GM19025 (cell line): ENCODE results near the gene TOB1.

ENCODE experiments used
- ATAC-seq: cut with Tn5 transposase; IDR thresholded peaks from one replicate; pipeline ENCODE4 v1.9.1; 2021; ENCODE audit warnings: mild to moderate bottlenecking, low read depth, moderate library complexity; ENCODE audit not compliant: unreplicated experiment

TOB1 gene

DNA sequence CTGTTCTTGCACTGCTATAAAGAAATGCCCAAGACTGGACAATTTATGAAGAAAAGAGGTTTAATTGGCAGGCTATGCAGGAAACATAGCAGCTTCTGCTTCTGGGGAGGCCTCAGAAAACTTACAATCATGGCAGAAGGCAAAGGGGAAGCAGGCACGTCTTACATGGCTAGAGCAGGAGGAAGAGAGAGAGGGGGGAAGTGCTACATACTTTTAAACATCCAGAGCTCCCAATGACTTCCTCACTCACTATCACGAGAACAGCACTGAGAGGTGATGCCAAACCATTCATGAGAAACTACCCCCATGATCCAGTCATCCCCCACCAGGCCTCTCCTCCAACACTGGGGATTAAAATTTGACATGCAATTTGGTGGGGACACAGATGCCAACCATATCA lies 17.4 kb downstream of the TOB1 start:
- ATAC-seq: no peak

DNA sequence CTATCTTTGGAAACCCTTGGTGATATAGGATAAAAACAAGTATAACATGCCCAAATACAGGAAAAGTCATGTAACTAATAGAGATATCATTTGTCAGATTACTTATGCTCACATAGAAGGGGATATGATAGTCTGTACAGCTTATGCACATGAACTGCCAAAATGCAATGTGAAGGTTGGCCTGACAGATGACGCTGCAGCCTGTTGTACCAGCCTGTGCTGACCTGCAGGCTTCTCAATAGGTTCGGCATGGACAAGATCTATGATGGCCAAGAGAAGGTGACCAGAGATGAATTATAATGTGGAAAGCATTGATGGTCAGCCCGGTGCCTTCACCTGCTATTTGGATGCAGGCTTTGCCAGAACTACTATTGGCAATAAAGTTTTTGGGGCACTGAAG lies 18.1 kb downstream of the TOB1 start:
- ATAC-seq: no peak

DNA sequence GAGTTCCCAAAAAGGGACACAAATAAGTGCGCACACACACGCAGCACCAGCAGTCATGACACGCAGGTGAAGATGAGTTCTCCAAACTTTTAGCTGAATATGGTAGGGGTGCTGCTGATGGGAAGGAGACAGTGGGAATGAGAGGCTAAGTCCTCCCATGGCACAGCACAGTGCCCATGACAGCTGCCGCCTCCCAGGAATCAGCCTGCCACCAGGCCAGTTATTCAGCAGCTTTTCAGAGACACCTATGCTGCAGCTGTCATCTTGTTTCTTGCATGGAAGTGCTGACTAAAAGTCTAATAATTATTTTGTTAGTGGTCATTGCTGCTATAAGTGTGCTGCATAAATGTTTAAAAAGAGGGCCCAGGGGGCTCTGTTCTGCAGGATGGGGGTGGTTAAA lies 18.6 kb downstream of the TOB1 start:
- no peak for ATAC-seq

DNA sequence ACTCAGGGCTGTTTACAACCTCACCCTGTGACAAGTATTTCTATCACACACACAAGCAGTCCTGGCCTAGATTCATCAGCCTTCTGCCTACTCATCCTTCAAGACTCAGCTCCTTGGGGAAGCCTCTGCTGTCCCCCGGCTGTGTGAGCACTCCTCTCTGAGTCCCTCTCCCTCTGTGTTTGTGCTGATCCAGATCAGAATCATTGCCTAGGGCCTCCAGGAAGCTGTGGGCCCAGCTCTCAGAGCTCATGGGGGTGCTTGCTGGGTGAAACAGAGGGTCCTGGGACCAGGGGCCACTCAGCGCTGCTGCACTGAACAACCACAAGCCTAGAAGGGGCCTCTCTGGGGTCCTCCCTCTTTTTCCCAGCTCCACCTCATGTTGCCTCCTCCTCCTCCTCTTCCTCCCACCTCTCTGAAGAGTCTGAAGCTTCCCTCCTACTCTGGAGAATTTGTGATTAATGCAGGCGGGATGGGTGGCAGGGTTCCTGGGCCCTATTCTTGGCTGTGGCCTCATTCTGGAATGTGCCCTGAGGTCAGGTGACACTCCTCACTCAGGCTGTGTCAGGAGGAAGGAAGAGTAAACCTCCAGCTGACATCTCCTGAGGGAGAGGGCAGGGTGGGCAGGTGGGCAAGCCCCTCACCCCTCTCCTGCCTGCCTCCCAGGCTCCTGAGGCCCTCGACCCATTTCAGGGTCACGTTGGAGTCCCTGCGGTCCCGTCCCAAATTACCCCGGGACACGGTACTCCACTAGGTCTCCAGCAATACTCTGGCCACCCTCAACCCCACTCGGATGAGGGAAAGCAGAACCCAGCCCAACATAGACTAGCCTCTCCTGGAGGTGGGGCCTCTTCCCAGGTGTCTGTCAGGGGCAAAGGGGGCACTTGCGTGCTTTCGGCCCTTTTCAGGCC lies 20.7 kb downstream of the TOB1 start:
- ATAC-seq: no peak

DNA sequence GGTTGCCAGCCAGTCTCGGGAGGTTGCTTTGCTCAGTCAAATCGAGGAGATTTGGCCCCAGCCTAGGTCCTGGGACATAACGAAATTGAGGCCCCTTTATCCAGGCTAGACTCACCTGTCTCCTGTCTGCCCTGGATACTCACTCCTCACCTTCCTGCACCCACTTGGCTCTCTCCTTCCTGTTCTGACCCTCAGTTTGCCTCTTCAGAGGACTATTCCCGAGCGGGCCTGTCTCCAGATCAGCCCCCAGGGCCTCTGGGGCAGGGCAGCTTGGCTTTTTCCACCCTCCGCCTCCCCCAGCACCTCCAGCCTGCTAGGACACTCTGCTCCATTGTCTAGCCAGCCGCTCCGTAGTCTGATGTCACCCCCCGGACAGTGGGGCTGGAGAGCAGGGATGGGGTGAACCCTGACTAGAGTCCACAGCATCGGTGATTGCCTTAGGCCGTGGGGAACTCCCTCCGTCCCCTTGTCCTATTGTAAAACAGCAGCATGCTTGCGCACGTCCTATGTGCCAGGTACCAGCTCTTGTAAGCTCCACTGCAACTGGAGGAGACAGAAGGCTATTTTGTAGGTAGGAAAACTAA lies 21.9 kb downstream of the TOB1 start:
- ATAC-seq: no peak

DNA sequence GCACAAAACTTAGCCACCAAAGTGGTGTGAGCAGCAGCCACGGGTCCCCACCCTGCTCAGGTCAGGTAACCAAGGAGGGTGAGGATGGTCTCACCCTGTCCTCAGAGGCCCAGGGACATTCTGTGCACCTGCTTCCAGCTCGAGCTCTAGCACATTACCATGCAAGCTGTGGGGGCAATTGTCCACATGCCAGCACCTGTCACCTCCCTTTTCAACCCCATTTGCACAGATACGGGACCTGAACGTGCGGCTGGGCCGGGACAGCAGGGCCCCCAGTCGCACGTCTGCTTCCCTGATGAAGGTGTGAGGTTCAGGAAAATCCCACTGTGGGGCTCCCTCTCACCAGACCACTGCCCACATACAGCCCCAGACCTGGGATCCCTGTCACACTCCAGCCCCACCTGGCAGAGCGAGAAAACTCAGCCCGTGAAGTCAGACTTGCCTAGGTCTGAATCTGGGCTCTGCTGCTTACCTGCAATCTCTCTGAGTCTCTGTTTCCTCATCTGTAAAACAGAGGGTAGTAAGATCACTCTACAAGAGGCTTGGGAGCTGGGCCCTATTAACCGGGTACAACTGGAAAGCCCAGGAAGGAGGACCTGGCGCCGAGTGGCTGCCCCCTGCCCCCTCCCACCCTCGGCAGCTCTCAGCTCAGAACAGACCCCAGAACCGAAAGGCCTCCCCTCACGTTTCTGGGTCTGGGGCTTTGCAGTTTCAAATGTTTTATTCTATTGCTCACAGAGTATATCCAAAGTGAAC lies 22.8 kb downstream of the TOB1 start:
- no peak for ATAC-seq

DNA sequence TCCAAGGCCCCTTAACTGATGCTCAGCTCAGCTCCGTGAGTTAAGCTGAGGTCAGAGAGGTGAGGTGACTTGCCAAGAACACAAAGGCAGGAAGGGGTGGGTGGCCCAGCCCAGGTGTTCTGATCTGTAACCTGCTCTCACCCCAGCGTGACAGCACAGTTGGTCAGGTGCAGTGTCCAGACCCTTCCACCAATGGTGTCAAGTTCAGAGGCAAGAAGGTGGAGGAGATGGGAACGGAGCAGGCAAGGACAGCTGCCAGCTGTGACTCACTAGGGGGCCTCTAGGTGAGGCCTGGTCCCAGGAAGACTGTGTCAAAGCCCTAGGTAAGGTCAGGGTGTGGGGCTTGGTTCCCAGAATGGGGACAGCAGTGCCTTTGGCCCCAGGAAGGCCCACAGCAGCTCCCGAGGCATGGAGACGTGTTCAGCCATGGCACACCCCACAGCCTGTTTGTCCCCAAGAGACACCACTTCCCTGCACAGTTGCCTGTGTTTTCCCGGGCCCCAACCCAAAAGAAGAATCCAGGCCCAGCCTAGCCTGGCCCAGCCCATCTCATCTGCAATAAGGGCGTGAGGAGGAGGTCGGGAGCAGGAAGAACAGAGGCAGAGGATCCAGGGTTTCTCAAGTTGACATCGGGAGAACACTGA lies 23.5 kb downstream of the TOB1 start:
- no peak for ATAC-seq

DNA sequence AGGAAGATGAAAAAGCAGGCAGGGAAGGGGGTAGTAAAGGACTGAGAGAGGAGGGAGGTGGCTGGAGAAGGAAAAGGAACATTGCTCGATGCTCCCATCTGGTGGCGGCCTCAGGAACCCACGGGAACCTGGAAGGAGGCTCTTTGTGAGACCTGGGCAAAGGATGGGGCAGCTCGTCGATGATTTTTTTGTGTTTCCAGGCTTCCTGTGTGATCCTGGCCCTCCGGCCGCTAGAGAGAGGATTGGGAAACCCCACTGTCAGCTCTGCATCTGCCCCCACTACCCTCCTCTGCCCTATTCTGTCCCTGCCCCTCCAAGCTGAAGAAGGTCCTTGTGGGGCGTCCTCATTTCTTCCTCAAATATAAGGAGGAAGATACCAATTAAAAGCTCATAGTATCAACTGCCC lies 24.2 kb downstream of the TOB1 start:
- no peak for ATAC-seq

DNA sequence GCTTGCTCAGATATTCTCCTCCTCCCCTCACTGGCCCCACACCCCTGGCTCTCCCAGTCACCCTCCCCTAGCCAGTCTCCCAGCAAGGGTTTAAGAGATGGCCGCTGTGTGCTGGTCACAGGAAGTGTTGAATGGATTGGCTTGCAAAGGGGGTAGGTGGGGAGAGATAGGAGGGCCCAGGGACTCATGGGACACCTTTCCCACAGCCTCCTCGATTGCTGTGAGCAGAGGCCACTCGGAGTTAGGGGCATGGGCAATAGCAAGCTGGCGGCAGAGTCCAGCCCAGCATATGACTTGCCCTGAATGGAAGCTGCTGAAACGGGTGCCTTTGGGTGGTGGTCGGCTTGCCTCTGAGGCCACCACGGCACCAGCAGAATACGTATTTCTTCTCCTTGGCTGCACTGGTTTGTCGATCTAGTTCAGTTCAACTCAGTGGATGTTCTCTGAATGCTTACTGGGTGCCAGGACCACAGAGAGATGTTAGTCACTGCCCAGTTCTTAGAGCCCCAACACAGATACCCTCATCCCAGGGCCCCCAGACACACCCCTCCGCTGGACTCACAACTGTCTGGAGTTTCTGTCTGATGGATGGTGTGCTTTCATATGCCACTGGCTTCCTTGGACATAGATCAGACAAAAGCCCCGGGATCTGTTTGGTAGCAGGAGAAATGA lies 24.7 kb downstream of the TOB1 start:
- no peak for ATAC-seq

DNA sequence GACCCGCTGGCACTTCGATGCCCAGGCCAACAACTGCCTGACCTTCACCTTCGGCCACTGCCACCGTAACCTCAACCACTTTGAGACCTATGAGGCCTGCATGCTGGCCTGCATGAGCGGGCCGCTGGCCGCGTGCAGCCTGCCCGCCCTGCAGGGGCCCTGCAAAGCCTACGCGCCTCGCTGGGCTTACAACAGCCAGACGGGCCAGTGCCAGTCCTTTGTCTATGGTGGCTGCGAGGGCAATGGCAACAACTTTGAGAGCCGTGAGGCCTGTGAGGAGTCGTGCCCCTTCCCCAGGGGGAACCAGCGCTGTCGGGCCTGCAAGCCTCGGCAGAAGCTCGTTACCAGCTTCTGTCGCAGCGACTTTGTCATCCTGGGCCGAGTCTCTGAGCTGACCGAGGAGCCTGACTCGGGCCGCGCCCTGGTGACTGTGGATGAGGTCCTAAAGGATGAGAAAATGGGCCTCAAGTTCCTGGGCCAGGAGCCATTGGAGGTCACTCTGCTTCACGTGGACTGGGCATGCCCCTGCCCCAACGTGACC lies 25.8 kb downstream of the TOB1 start:
- no peak for ATAC-seq

DNA sequence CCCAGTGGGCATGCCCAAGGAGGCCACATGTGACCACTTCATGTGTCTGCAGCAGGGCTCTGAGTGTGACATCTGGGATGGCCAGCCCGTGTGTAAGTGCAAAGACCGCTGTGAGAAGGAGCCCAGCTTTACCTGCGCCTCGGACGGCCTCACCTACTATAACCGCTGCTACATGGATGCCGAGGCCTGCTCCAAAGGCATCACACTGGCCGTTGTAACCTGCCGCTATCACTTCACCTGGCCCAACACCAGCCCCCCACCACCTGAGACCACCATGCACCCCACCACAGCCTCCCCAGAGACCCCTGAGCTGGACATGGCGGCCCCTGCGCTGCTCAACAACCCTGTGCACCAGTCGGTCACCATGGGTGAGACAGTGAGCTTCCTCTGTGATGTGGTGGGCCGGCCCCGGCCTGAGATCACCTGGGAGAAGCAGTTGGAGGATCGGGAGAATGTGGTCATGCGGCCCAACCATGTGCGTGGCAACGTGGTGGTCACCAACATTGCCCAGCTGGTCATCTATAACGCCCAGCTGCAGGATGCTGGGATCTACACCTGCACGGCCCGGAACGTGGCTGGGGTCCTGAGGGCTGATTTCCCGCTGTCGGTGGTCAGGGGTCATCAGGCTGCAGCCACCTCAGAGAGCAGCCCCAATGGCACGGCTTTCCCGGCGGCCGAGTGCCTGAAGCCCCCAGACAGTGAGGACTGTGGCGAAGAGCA lies 26.4 kb downstream of the TOB1 start:
- no peak for ATAC-seq

DNA sequence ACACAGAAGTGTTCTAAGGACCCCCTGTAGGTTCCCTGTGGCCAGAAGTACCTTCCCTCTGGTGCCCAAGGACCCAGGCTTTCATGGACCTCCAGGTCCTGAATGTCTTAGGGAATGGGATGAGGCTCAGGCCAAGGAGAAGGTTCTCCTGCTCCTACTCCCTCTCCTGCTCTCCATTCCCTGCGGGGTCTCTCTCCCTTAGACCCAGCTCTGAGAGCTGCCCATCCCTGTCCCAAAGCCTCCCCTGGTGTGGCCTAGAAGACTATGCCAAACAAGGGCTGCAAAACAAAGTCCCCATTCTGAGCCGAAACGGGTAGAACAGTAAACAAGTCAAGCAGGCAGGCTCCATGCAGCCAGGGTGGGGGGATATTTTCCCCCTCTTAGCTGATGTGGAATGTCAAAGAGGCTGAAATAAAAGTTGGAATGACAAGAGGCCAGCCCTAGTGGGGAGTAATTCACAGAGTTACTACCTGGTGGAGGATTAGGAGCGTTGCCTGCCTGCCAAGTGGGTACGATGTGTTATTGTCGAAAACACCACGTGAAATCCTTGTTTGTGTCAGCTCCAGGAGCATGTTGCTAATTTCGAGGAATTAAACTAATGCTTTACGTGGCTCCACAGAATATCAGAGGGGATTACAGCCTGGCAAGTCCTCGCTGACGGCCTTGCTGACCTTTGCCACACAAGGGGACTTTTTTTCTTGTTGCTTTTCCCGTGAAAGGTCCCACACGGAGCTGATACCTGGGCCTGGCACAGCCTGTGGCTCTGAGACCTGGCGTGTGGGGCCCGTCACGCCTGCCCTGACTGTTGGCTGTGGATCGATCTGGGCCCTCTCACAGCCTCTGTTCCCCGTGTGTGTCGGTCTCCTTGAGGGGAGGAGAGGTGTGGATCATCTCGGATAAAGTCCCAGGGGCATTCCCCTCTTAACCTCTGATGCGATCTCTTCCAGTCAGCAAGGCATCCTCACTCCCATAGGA lies 27.9 kb downstream of the TOB1 start:
- no peak for ATAC-seq

DNA sequence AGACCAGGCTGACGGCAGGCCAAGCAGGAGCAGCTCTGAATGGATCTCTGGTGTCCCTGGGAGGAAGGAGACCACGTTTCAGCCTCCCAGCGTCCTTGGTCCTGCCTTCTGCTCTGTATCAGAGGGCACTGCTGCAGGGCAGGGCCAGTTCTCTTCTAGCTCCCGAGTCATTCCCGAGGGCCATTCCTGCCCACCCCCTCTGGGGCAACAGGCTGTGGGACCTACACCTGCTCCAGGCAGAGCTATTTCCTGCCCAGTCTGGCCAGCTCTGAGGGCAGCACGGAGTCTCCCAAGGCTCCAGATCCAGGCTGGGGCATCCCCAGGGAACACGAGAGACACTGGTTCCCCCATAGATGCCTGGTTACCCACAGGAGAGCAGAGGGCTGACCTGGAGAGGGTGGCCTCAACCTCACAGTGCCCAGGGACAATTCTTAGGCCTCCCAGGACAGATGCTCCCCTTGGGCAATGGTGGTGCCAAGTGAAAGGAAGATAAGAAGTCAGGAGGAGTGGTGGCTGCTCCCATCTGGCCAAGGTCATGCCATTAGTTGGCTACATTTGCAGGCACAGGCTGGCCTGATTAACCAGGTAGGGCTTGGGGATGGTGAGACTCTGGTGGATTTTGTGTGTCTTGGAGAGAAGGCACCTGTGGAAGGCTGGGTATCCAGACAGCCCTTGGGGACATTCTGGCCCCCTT lies 28.7 kb downstream of the TOB1 start:
- no peak for ATAC-seq

DNA sequence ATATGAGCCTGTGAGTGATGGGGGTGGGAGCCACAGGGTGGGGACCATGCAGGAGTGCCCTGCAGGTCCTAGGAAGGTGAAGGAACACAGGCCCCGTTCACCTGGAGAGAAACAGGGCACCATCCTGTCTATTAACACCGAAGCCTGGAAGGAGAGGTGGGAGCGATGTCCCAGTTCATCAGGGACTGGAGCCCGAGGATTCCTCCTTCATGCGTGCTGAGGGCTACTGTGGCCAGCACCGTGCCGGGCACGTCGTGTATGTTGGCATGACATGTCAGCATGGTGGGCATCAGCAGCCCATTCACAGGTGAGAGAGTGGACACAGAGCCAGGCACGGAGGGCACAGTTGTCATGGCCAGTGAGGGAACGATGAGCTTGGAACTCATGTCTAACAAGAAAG lies 29.3 kb downstream of the TOB1 start:
- no peak for ATAC-seq

DNA sequence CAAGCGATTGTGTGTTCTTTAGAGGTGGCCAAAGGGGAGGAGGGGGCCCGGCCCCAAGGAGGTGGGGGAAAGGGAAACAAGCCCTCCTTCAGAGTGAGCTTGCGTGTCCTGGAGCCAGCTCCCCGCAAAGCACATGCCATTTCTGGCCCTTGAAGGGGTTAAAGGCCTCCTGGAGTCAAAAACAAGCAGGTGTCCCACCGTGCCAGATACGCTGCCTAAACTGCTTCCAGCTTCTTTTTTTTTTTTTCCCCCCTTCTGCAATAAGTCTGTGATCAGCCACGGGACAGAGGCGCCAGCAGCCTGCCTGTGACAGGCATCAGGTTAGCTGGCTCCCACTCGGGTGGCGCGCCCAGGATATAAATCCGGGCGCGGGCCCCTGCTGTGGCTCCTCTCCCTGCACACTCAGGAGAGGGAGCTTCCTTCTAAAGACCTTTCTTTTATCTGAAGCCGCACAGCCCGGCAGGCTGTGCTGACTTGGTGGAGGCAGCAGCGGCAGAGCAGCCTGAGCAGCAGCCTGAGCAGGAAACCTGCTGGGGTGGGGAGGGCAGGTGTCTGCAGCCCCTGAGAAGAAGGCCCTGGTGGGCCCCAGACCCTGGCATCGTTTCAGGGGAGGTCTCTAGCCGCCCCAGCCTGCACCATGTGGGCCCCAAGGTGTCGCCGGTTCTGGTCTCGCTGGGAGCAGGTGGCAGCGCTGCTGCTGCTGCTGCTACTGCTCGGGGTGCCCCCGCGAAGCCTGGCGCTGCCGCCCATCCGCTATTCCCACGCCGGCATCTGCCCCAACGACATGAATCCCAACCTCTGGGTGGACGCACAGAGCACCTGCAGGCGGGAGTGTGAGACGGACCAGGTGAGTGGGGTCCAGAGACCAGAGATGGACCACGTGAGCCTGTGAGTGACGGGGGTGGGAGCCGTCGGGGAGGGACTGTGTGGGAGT lies 30.6 kb downstream of the TOB1 start, which contains the start of gene WFIKKN2:
WFIKKN2 (plus strand) TSS at position 286 of the 934 bp plus-strand sequence; CDS start at position 638, 352 bp downstream.
- ATAC-seq: no peak

DNA sequence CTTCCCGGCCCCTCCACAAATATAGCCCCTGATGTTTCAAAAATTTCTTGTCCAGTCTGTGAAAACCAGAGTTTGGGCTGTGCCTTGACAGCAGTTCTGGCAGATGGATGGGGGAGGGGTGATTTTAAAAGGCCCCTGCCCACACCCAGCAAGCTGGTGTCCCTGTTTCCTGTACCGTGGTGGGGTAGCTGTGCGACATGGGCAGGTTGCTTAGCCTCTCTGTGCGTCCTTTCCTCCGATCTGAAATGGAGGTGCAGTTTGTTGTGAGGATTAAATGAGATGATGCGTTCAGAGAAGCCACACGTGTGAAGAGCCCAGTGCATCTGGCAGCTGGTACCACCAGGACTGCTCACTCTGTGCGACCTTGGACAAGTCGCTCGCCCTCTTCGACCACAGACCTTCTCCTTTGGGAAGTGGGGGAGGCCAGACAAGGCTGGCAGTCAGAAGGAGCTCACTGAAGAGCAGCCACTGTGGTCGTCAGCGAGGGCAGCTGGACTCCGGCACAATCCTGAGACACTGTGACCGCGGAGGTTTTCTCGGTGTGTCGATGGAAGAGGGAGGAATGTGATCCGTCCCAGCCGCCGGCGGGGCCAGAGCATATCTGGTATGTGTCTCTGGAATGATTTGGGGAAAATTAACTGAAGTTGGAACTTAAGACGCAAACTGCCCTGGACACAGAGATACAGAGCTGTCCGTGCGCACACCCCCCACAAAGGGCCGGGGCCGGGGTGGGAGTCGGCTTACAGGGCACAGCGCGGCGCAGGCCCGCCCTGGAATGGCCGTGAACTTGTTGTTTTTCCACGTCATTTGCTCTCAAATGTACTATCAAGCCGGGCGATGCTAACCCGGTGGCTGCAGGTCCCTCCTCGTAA lies 31.5 kb downstream of the TOB1 start:
- no peak for ATAC-seq
